Esophagus muscularis mucosa (tissue), 4 donors: Measurements from ENCODE around the gene RAPGEF2.

Source experiments
- EP300 ChIP-seq: sonication (generic); formaldehyde crosslinking; IDR thresholded peaks from one replicate; pipeline ENCODE4 v1.6.1; 2017; ENCODE audit warnings: antibody characterized with exemption
- POLR2A ChIP-seq: fragments of 450-650 bp; IDR thresholded peaks from one replicate; pipeline ENCODE4 v1.6.1; 2017; ENCODE audit warnings: antibody characterized with exemption, moderate library complexity, mild to moderate bottlenecking, low read depth
- POLR2AphosphoS5 ChIP-seq, 2 donors: sonication (generic); formaldehyde crosslinking; IDR thresholded peaks; one replicate each; pipeline ENCODE4 v1.6.1; 2017; ENCODE audit warnings: antibody characterized with exemption in 2 of 2
- TF ChIP-seq, protein P1 (sequence below), 3 experiments: fragments of 200-600 bp in 2 of 3; fragments of 450-650 bp in 1 of 3; sonication (generic) in 2 of 3; IDR thresholded peaks; one replicate each; pipeline ENCODE4 v1.5.1; 2017 to 2019; ENCODE audit warnings: antibody characterized with exemption in 3 of 3, mild to moderate bottlenecking in 2 of 3, moderate library complexity in 1 of 3

- TF ChIP-seq, protein P1, sequence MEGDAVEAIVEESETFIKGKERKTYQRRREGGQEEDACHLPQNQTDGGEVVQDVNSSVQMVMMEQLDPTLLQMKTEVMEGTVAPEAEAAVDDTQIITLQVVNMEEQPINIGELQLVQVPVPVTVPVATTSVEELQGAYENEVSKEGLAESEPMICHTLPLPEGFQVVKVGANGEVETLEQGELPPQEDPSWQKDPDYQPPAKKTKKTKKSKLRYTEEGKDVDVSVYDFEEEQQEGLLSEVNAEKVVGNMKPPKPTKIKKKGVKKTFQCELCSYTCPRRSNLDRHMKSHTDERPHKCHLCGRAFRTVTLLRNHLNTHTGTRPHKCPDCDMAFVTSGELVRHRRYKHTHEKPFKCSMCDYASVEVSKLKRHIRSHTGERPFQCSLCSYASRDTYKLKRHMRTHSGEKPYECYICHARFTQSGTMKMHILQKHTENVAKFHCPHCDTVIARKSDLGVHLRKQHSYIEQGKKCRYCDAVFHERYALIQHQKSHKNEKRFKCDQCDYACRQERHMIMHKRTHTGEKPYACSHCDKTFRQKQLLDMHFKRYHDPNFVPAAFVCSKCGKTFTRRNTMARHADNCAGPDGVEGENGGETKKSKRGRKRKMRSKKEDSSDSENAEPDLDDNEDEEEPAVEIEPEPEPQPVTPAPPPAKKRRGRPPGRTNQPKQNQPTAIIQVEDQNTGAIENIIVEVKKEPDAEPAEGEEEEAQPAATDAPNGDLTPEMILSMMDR (IDR thresholded peaks at IDR 0.05): no peak
- no peak for TF ChIP-seq POLR2A
- TF ChIP-seq EP300: no peak
- no peak for TF ChIP-seq POLR2AphosphoS5 (IDR thresholded peaks at IDR 0.05)
Observed at GRCh38 chr4:159352609-159353008, 249.7 kb downstream of the RAPGEF2 start.
